Upper lobe of left lung (tissue), 6 donors: ENCODE results near the gene APC2. TPM values are rescaled to one million over a fixed set of nuclear protein-coding genes. Genes with fewer than 3 reads are reported as not detected.
A peak's percentile ranks its signal among the peaks of the same experiment; 100 is the strongest.

Source experiments
- ATAC-seq, 2 donors: fragments of 200-7000 bp; cut with Tn5 transposase; one replicate each; pipeline ENCODE4 v1.9.1; 2022; ENCODE audit warnings: mild to moderate bottlenecking in 2 of 2, moderate library complexity in 2 of 2; ENCODE audit not compliant: low FRiP score in 2 of 2
- DNase-seq, 2 donors: peaks; one replicate each; pipeline ENCODE4 v3.0.0-alpha.2; 2019 to 2020
- H3K27ac ChIP-seq, 4 donors: fragments of 200-600 bp; sonication (generic); one replicate each; pipeline ENCODE4 v1.5.1; 2016 to 2019
- H3K27me3 ChIP-seq, 4 donors: fragments of 200-600 bp; sonication (generic); one replicate each; pipeline ENCODE4 v1.5.1; 2017 to 2019
- H3K36me3 ChIP-seq, 4 donors: fragments of 200-600 bp; sonication (generic); one replicate each; pipeline ENCODE4 v1.5.1; 2016 to 2019
- H3K4me1 ChIP-seq, 4 donors: fragments of 200-600 bp; sonication (generic); one replicate each; pipeline ENCODE4 v1.5.1; 2018 to 2019
- H3K4me3 ChIP-seq, 4 donors: fragments of 200-600 bp; sonication (generic); one replicate each; pipeline ENCODE4 v1.5.1; 2017 to 2019; ENCODE audit warnings: mild to moderate bottlenecking in 2 of 4, moderate library complexity in 1 of 4
- H3K9me3 ChIP-seq, 4 donors: fragments of 200-600 bp; sonication (generic); one replicate each; pipeline ENCODE4 v1.5.1; 2018 to 2019
- EP300 ChIP-seq, 4 donors: sonication (generic); formaldehyde crosslinking; IDR thresholded peaks; one replicate each; pipeline ENCODE4 v1.5.1; 2017; ENCODE audit warnings: antibody characterized with exemption in 4 of 4, control low read depth in 2 of 4
- POLR2A ChIP-seq, 4 donors: fragments of 450-650 bp; IDR thresholded peaks; one replicate each; pipeline ENCODE4 v1.5.1; 2016 to 2017; ENCODE audit warnings: antibody characterized with exemption in 4 of 4, mild to moderate bottlenecking in 2 of 4
- POLR2AphosphoS5 ChIP-seq, 2 donors: sonication (generic); formaldehyde crosslinking; IDR thresholded peaks; one replicate each; pipeline ENCODE4 v1.5.1; 2017; ENCODE audit warnings: antibody characterized with exemption in 2 of 2
- WGBS, 2 donors: methylation state at CpG; one replicate each; pipeline ENCODE4 v1.1.5; 2017 to 2018; 5-methylcytosine and 5-hydroxymethylcytosine counted together
- total RNA-seq, 6 donors: library from RNA; depleted of rRNA in 4 of 6; stranded (reverse); fragments of >200 nt in 4 of 6; gene quantifications; one replicate each; pipeline versions ENCODE4 v1.1.0 to v1.2.1, GENCODE V29; 2016 to 2021
- TF ChIP-seq, protein P1 (sequence below), 6 experiments: fragments of 450-650 bp in 4 of 6; fragments of 200-600 bp in 2 of 6; sonication (generic) in 2 of 6; IDR thresholded peaks; one replicate each; pipeline ENCODE4 v1.5.1; 2016 to 2019; ENCODE audit warnings: antibody characterized with exemption in 6 of 6
- donor health status: DM: no; HTN: no; CAD: no; lungs with moderate emphysema.
- donor health status: DM: no; HTN: yes; CAD: no; lungs with severe emphysema.

Gene APC2
- total RNA-seq, 6 donors from 2014 or later: 0.06 to 1.0 (median 0.11) TPM; not detected in 1

GRCh38 chr19:1411255-1412191 lies 38.4 kb upstream of the APC2 start:
- ATAC-seq (no peak), DNase-seq (peak in 1 of 2 donors; percentile 78)
- H3K4me1 ChIP-seq: peaks cover 55 to 83% (median 78%) of the 10 kb centered on the region in 4 donors
- WGBS, 2 donors: 70 to 72% methylated on average over 10 to 26 of the region's 29 CpGs
- peak overlapping the region in 1 of 4 donors; percentile 99 for H3K4me3 ChIP-seq
- H3K9me3 ChIP-seq: no peaks in the 10 kb centered on the region
- no peak for TF ChIP-seq EP300 (IDR thresholded peaks at IDR 0.05)
- TF ChIP-seq, protein P1, sequence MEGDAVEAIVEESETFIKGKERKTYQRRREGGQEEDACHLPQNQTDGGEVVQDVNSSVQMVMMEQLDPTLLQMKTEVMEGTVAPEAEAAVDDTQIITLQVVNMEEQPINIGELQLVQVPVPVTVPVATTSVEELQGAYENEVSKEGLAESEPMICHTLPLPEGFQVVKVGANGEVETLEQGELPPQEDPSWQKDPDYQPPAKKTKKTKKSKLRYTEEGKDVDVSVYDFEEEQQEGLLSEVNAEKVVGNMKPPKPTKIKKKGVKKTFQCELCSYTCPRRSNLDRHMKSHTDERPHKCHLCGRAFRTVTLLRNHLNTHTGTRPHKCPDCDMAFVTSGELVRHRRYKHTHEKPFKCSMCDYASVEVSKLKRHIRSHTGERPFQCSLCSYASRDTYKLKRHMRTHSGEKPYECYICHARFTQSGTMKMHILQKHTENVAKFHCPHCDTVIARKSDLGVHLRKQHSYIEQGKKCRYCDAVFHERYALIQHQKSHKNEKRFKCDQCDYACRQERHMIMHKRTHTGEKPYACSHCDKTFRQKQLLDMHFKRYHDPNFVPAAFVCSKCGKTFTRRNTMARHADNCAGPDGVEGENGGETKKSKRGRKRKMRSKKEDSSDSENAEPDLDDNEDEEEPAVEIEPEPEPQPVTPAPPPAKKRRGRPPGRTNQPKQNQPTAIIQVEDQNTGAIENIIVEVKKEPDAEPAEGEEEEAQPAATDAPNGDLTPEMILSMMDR (IDR thresholded peaks at IDR 0.05): no peak
- TF ChIP-seq POLR2A (IDR thresholded peaks at IDR 0.05): no peak
- TF ChIP-seq POLR2AphosphoS5 (IDR thresholded peaks at IDR 0.05): peak in 1 of 2 donors; percentile 24
- no peaks in the 10 kb centered on the region for H3K27me3 ChIP-seq
- H3K36me3 ChIP-seq: peaks cover 0 to 18% (median 11%) of the 10 kb centered on the region in 4 donors
- peak overlapping the region; percentile 44 to 98 (median 70) for H3K27ac ChIP-seq

- Histone ChIP-seq H3K4me1 (peaks cover 59 to 87% (median 85%) of the 10 kb centered on the region in 4 donors), H3K27me3 (no peaks in the 10 kb centered on the region), H3K36me3 (peaks cover 0 to 21% (median 13%) of the 10 kb centered on the region in 4 donors), H3K27ac (peak overlapping the region in 1 of 4 donors; percentile 98), H3K9me3 (no peaks in the 10 kb centered on the region), H3K4me3 (peak overlapping the region in 1 of 4 donors; percentile 2)
- peak in 1 of 2 donors; percentile 75 for DNase-seq
- no peak for ATAC-seq
- 86% methylated on average over 12 of the region's 21 CpGs; no CpG with 5 or more reads in 1 of the 2 donors for WGBS, 2 donors
- TF ChIP-seq EP300 (IDR thresholded peaks at IDR 0.05) (no peak), POLR2AphosphoS5 (IDR thresholded peaks at IDR 0.05) (no peak), POLR2A (IDR thresholded peaks at IDR 0.05) (no peak)
- TF ChIP-seq, protein P1 (IDR thresholded peaks at IDR 0.05): no peak
Measured at GRCh38 chr19:1412323-1412923, 37.5 kb upstream of the APC2 start.

- no peak overlapping the region for H3K4me3 ChIP-seq
- 80 to 86% methylated on average over 22 to 36 of the region's 36 CpGs for WGBS, 2 donors
- no peaks in the 10 kb centered on the region for H3K27me3 ChIP-seq
- H3K36me3 ChIP-seq: peaks cover 0 to 28% (median 17%) of the 10 kb centered on the region in 4 donors
- H3K4me1 ChIP-seq: peaks cover 65 to 95% (median 91%) of the 10 kb centered on the region in 4 donors
- no peak for TF ChIP-seq POLR2A (IDR thresholded peaks at IDR 0.05)
- no peak for TF ChIP-seq POLR2AphosphoS5 (IDR thresholded peaks at IDR 0.05)
- no peak for TF ChIP-seq EP300 (IDR thresholded peaks at IDR 0.05)
- TF ChIP-seq, protein P1 (IDR thresholded peaks at IDR 0.05): no peak
- peak in 1 of 2 donors; percentile 82 for DNase-seq
- peak overlapping the region in 2 of 4 donors; percentile 35 to 84 for H3K27ac ChIP-seq
- H3K9me3 ChIP-seq: no peaks in the 10 kb centered on the region
- no peak for ATAC-seq
Measured at GRCh38 chr19:1412995-1413800, 36.7 kb upstream of the APC2 start.

- H3K27ac ChIP-seq: peak overlapping the region; percentile 83 to 88 (median 85)
- DNase-seq (peak in 1 of 2 donors; percentile 75), ATAC-seq (peak in 1 of 2 donors; percentile 2)
- peaks cover 44 to 79% (median 73%) of the 10 kb centered on the region in 4 donors for H3K4me1 ChIP-seq
- peaks cover 10 to 55% (median 38%) of the 10 kb centered on the region in 4 donors for H3K36me3 ChIP-seq
- no peaks in the 10 kb centered on the region for H3K9me3 ChIP-seq
- peak overlapping the region in 2 of 4 donors; percentile 9 to 17 for H3K4me3 ChIP-seq
- 62 to 64% methylated on average over 17 to 27 of the region's 28 CpGs for WGBS, 2 donors
- TF ChIP-seq, protein P1 (IDR thresholded peaks at IDR 0.05): no peak
- TF ChIP-seq EP300 (IDR thresholded peaks at IDR 0.05) (no peak), POLR2A (IDR thresholded peaks at IDR 0.05) (no peak), POLR2AphosphoS5 (IDR thresholded peaks at IDR 0.05) (no peak)
- H3K27me3 ChIP-seq: no peaks in the 10 kb centered on the region
Measured at GRCh38 chr19:1416014-1416841, 33.7 kb upstream of the APC2 start.
